Transverse colon (tissue), 4 donors: ENCODE results near the gene EHMT1.

ENCODE experiments used
- POLR2A ChIP-seq: fragments of 450-650 bp; IDR thresholded peaks from one replicate; pipeline ENCODE4 v1.6.1; 2016; ENCODE audit warnings: antibody characterized with exemption, mild to moderate bottlenecking, moderate library complexity
- POLR2AphosphoS5 ChIP-seq, 3 donors: sonication (generic); formaldehyde crosslinking; IDR thresholded peaks; one replicate each; pipeline ENCODE4 v1.6.1; 2016; ENCODE audit warnings: antibody characterized with exemption in 3 of 3
- TF ChIP-seq, protein P1 (sequence below), 5 experiments: fragments of 200-600 bp in 3 of 5; fragments of 450-650 bp in 2 of 5; sonication (generic) in 3 of 5; IDR thresholded peaks; 1 replicate in 2 of 5; 2 replicates in 3 of 5; pipeline ENCODE4 v1.5.1; 2016 to 2017; ENCODE audit warnings: antibody characterized with exemption in 5 of 5, inconsistent platforms in 3 of 5, mild to moderate bottlenecking in 2 of 5, moderate library complexity in 1 of 5

DNA sequence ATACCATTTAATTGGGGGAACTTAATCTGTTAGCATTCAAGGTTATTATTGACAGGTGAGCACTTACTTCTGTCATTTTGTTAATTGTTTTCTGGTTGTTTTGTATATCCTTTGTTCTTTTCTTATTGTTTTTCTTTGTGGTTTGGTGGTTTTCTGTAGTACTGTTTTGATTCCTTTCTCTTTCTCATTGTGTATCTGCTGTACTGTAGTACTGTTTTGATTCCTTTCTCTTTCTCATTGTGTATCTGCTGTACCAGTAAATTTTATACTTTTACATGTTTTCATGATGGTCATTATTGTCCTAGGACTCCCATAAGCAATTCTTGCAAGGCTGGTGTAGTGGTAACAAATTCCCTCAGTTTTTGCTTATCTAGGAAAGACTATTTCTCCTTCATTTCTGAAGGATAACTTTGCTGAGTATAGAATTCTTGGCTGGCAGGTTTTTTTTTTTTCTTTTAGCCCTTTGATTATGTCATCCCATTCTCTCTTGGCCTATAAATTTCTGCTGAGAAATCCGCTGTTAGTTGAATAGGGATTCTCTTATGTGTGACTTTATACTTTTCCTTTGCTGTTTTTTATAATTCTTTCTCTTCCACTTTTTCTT lies 234.7 kb downstream of the EHMT1 start:
- TF ChIP-seq, protein P1, sequence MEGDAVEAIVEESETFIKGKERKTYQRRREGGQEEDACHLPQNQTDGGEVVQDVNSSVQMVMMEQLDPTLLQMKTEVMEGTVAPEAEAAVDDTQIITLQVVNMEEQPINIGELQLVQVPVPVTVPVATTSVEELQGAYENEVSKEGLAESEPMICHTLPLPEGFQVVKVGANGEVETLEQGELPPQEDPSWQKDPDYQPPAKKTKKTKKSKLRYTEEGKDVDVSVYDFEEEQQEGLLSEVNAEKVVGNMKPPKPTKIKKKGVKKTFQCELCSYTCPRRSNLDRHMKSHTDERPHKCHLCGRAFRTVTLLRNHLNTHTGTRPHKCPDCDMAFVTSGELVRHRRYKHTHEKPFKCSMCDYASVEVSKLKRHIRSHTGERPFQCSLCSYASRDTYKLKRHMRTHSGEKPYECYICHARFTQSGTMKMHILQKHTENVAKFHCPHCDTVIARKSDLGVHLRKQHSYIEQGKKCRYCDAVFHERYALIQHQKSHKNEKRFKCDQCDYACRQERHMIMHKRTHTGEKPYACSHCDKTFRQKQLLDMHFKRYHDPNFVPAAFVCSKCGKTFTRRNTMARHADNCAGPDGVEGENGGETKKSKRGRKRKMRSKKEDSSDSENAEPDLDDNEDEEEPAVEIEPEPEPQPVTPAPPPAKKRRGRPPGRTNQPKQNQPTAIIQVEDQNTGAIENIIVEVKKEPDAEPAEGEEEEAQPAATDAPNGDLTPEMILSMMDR (IDR thresholded peaks at IDR 0.05) = no peak
- no peak for TF ChIP-seq POLR2A
- TF ChIP-seq POLR2AphosphoS5 (IDR thresholded peaks at IDR 0.05) = no peak
